ENCODE data around the gene TAS2R1. TPM values are rescaled to one million over a fixed set of nuclear protein-coding genes. Genes with fewer than 3 reads are reported as not detected.

The TAS2R1 gene
- total RNA-seq, 4 donors from 2014 or later: not detected

GRCh38 chr5:9641806-9642355, 11.7 kb upstream of the TAS2R1 start:
- no peak overlapping the region for H3K27ac ChIP-seq
- no peaks in the 10 kb centered on the region for H3K4me1 ChIP-seq
- H3K9me3 ChIP-seq: no peaks in the 10 kb centered on the region
- no peaks in the 10 kb centered on the region for H3K27me3 ChIP-seq
- whole genome bisulfite sequencing: 77% methylated on average over 7 of the region's 7 CpGs
- no peak overlapping the region for H3K4me3 ChIP-seq
- DNase-seq (ENCODE audit: low spot score in 2 of 2): no peak
- TF ChIP-seq POLR2AphosphoS5 (IDR thresholded peaks at IDR 0.05): no peak
- TF ChIP-seq CTCF (IDR thresholded peaks at IDR 0.05): no peak
- TF ChIP-seq EP300 (IDR thresholded peaks at IDR 0.05): no peak
- TF ChIP-seq POLR2A (IDR thresholded peaks at IDR 0.05): no peak
- H3K36me3 ChIP-seq: no peaks in the 10 kb centered on the region

GRCh38 chr5:9632495-9632894, 2.3 kb upstream of the TAS2R1 start:
- Histone ChIP-seq H3K27me3 (no peaks in the 10 kb centered on the region), H3K9me3 (peaks cover 5% of the 10 kb centered on the region), H3K4me1 (no peaks in the 10 kb centered on the region), H3K4me3 (no peak overlapping the region), H3K36me3 (no peaks in the 10 kb centered on the region), H3K27ac (no peak overlapping the region)
- TF ChIP-seq EP300 (IDR thresholded peaks at IDR 0.05): no peak
- TF ChIP-seq POLR2A (IDR thresholded peaks at IDR 0.05): no peak
- TF ChIP-seq CTCF (IDR thresholded peaks at IDR 0.05): no peak
- no peak for TF ChIP-seq POLR2AphosphoS5 (IDR thresholded peaks at IDR 0.05)
- no peak for DNase-seq (ENCODE audit: low spot score in 2 of 2)
- 72% methylated on average over 2 of the region's 2 CpGs for WGBS

GRCh38 chr5:9627541-9627940, 2.6 kb downstream of the TAS2R1 start:
- no peak overlapping the region for H3K27ac ChIP-seq
- no peak overlapping the region for H3K4me3 ChIP-seq
- DNase-seq (ENCODE audit: low spot score in 2 of 2): no peak
- H3K36me3 ChIP-seq: no peaks in the 10 kb centered on the region
- H3K9me3 ChIP-seq: no peaks in the 10 kb centered on the region
- H3K27me3 ChIP-seq: no peaks in the 10 kb centered on the region
- no peak for TF ChIP-seq POLR2AphosphoS5 (IDR thresholded peaks at IDR 0.05)
- no peak for TF ChIP-seq EP300 (IDR thresholded peaks at IDR 0.05)
- TF ChIP-seq CTCF (IDR thresholded peaks at IDR 0.05): no peak
- TF ChIP-seq POLR2A (IDR thresholded peaks at IDR 0.05): no peak
- 72% methylated on average over 5 of the region's 5 CpGs for WGBS
- H3K4me1 ChIP-seq: no peaks in the 10 kb centered on the region

GRCh38 chr5:9626955-9627354, 3.2 kb downstream of the TAS2R1 start:
- TF ChIP-seq EP300 (IDR thresholded peaks at IDR 0.05): no peak
- TF ChIP-seq POLR2AphosphoS5 (IDR thresholded peaks at IDR 0.05): no peak
- TF ChIP-seq CTCF (IDR thresholded peaks at IDR 0.05): no peak
- no peak for TF ChIP-seq POLR2A (IDR thresholded peaks at IDR 0.05)
- no peak for DNase-seq (ENCODE audit: low spot score in 2 of 2)
- Histone ChIP-seq H3K27ac (no peak overlapping the region), H3K9me3 (no peaks in the 10 kb centered on the region), H3K36me3 (no peaks in the 10 kb centered on the region), H3K4me1 (no peaks in the 10 kb centered on the region), H3K4me3 (no peak overlapping the region), H3K27me3 (no peaks in the 10 kb centered on the region)
- WGBS: 74% methylated on average over 5 of the region's 6 CpGs

- H3K4me1 ChIP-seq: no peaks in the 10 kb centered on the region
- no peak overlapping the region for H3K4me3 ChIP-seq
- no peak overlapping the region for H3K27ac ChIP-seq
- 65% methylated on average over 2 of the region's 2 CpGs for WGBS
- H3K36me3 ChIP-seq: no peaks in the 10 kb centered on the region
- H3K27me3 ChIP-seq: no peaks in the 10 kb centered on the region
- H3K9me3 ChIP-seq: no peaks in the 10 kb centered on the region
- no peak for DNase-seq (ENCODE audit: low spot score in 2 of 2)
- TF ChIP-seq POLR2A (IDR thresholded peaks at IDR 0.05): no peak
- no peak for TF ChIP-seq CTCF (IDR thresholded peaks at IDR 0.05)
- no peak for TF ChIP-seq EP300 (IDR thresholded peaks at IDR 0.05)
- no peak for TF ChIP-seq POLR2AphosphoS5 (IDR thresholded peaks at IDR 0.05)
Observed at GRCh38 chr5:9625731-9626130, 4.4 kb downstream of the TAS2R1 start.

All from suprapubic skin (tissue), 4 donors.